Left ventricle myocardium superior (tissue), 1 donor: ENCODE measurements around the gene SRSF2. TPM values are rescaled to one million over a fixed set of nuclear protein-coding genes. Genes with fewer than 3 reads are reported as not detected.
A peak's percentile ranks its signal among the peaks of the same experiment; 100 is the strongest.

ENCODE experiments used
- ATAC-seq: fragments of 200-7000 bp; cut with Tn5 transposase; one replicate; pipeline ENCODE4 v1.9.1; 2020; ENCODE audit warnings: mild to moderate bottlenecking, moderate library complexity
- DNase-seq: peaks from one replicate; pipeline ENCODE4 v3.0.0-alpha.2; 2020
- intact Hi-C: fragments of 100-400 bp; cut with micrococcal nuclease; formaldehyde crosslinking; loops from one replicate; pipeline ENCODE4 v1.11.0; 2022
- microRNA-seq: library from miRNA; unstranded; fragments of <30 nt; microRNA quantifications from one replicate; pipeline ENCODE4 v1.2.0, GENCODE V29; 2020; ENCODE audit warnings: borderline number of aligned reads
- total RNA-seq: library from RNA; stranded (reverse); fragmentation: NEBNext Ultra II Directional; extraction: Animal tissue kit (Norgen Biotek cat#: 25700); gene quantifications from one replicate; pipeline ENCODE4 v1.2.1, GENCODE V29; 2021
- donor health status: DM: no; HTN: yes; CAD: no; lungs with severe emphysema.

SRSF2 gene
- total RNA-seq, 1 donor from 2014 or later, result 78.0 TPM

- ATAC-seq (peak; percentile 9), DNase-seq (peak; percentile 80)
- intact Hi-C loops, result loop anchor here (2.0 kb wide), 1 partner anchor 29 kb away; no protein-coding TSS in a partner anchor
Measured at GRCh38 chr17:76688165-76688622, 48.9 kb downstream of the SRSF2 start.

- peak; percentile 85 for DNase-seq
- peak; percentile 58 for ATAC-seq
- intact Hi-C loops, result loop anchor here (2.0 kb wide), 1 partner anchor 29 kb away; no protein-coding TSS in a partner anchor
Measured at GRCh38 chr17:76687298-76688164, 49.6 kb downstream of the SRSF2 start.

GRCh38 chr17:76686538-76687297, 50.4 kb downstream of the SRSF2 start:
- intact Hi-C loops, result no loop called here
- DNase-seq (no peak), ATAC-seq (no peak)

GRCh38 chr17:76685846-76686245, 51.3 kb downstream of the SRSF2 start:
- intact Hi-C loops, result no loop called here
- DNase-seq (peak; percentile 64), ATAC-seq (no peak)

DNA sequence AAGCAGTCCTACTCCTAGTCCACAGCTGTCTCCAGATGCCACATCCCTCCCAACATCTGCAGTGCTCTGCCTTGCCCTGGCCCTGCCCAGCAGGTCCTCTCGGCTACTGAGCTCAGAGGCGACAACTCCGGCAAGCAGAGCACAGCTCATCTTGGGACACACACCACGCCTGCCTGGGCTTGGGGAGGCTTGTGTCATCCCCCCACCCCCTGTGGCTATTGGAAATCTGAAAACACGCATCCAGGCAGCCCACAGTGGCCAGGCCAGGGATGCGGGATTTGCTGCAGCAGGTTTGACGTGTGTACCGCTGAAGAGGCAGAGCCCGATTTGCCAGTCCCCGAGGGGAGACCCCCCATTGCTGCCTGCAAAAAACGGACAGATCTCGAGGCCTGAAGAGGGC, 51.8 kb downstream of the SRSF2 start:
- no peak for DNase-seq
- intact Hi-C loops, result no loop called here
- ATAC-seq, result no peak

- no peak for DNase-seq
- intact Hi-C loops, result no loop called here
Measured at GRCh38 chr17:76684756-76685155, 52.4 kb downstream of the SRSF2 start.

More at GRCh38 chr17:76684756-76685155, 52.4 kb downstream of the SRSF2 start:
- ATAC-seq, result no peak

Small RNA genes within 50 kb of the gene (microRNA-seq; reads per million reads assigned to microRNA genes)
- not detected for gene MIR636

Other genes with a start within 250 kb of the SRSF2 start
- 17.7 TPM for gene RHBDF2, start 235.9 kb downstream of the SRSF2 start, total RNA-seq
- gene CYGB, start 199.6 kb downstream of the SRSF2 start, total RNA-seq, result 28.0 TPM
- gene PRCD, start 197.3 kb downstream of the SRSF2 start, total RNA-seq, result 4.3 TPM
- 5.1 TPM for gene ST6GALNAC2, start 151.5 kb downstream of the SRSF2 start, total RNA-seq
- gene ST6GALNAC1, start 93.6 kb downstream of the SRSF2 start, total RNA-seq, result 3.8 TPM
- gene MXRA7, start 26.4 kb downstream of the SRSF2 start, total RNA-seq, result 364 TPM
- 68.6 TPM for gene JMJD6, start 10.7 kb downstream of the SRSF2 start, total RNA-seq
- 21.0 TPM for gene METTL23, start 10.5 kb downstream of the SRSF2 start, total RNA-seq
- gene MFSD11, start 788 bp upstream of the SRSF2 start, total RNA-seq, result 21.3 TPM
- gene MGAT5B, start 131.1 kb upstream of the SRSF2 start, total RNA-seq, result not detected